ENCODE measurements around the gene ATAT1. TPM values are rescaled to one million over a fixed set of nuclear protein-coding genes. Genes with fewer than 3 reads are reported as not detected.

The ATAT1 gene
- total RNA-seq, 2 experiments from 2014 or later = 10.4 to 17.8 TPM

GRCh38 chr6:30603961-30604360, 22.7 kb upstream of the ATAT1 start:
- no peak overlapping the region for H3K4me3 ChIP-seq (ENCODE audit: low read depth, low read length, poor library complexity, severe bottlenecking)
- H3K36me3 ChIP-seq (ENCODE audit: insufficient read depth, low read length) = peaks cover 100% of the 10 kb centered on the region
- BruUV-seq (replicated peaks) = TSS peak; percentile 31
- ChIA-PET POLR2A (interaction anchor here (1.6 kb wide), 1 partner anchor 10 kb away, joined by 5 read pairs; no protein-coding TSS in a partner anchor), CTCF (ENCODE audit: unreplicated experiment) (no interaction called here)
- intact Hi-C loops (cut with micrococcal nuclease; ENCODE audit: unreplicated experiment) = no loop called here
- no peaks in the 10 kb centered on the region for H3K9me3 ChIP-seq (ENCODE audit: low read length)
- H3K79me2 ChIP-seq (ENCODE audit: insufficient read depth, low read depth, low read length) = peaks cover 5% of the 10 kb centered on the region; the same call in 1 of the 2 replicates
- no peak overlapping the region for H2AFZ ChIP-seq (ENCODE audit: low read length)
- H3K4me1 ChIP-seq (ENCODE audit: insufficient read depth, low read length, poor library complexity, severe bottlenecking) = no peaks in the 10 kb centered on the region
- H3K4me2 ChIP-seq (ENCODE audit: low read length) = no peak overlapping the region
- DNase-seq (ENCODE audit: low spot score) = no peak
- H4K20me1 ChIP-seq (ENCODE audit: insufficient read depth, low read length) = 0 out of 2 replicates have a peak, but pooled peaks cover 6% of the 10 kb centered on the region
- H3K27ac ChIP-seq (ENCODE audit: low read depth, low read length, poor library complexity, severe bottlenecking) = no peak overlapping the region
- no peaks in the 10 kb centered on the region for H3K9me2 ChIP-seq (ENCODE audit: insufficient read depth, low read length)
- no peak for TF ChIP-seq EZH2phosphoT487 (IDR thresholded peaks at IDR 0.05; ENCODE audit: borderline replicate concordance, low read depth, low read length)
- no peak for TF ChIP-seq CTCF (conservative IDR thresholded peaks at IDR 0.05; ENCODE audit: low read length)

- Histone ChIP-seq H3K36me3 (ENCODE audit: insufficient read depth, low read length) (peaks cover 93% of the 10 kb centered on the region), H3K4me1 (ENCODE audit: insufficient read depth, low read length, poor library complexity, severe bottlenecking) (peaks cover 27% of the 10 kb centered on the region), H4K20me1 (ENCODE audit: insufficient read depth, low read length) (peaks cover 36% of the 10 kb centered on the region; the same call in 1 of the 2 replicates), H2AFZ (ENCODE audit: low read length) (no peak overlapping the region), H3K9me2 (ENCODE audit: insufficient read depth, low read length) (no peaks in the 10 kb centered on the region), H3K27ac (ENCODE audit: low read depth, low read length, poor library complexity, severe bottlenecking) (no peak overlapping the region), H3K79me2 (ENCODE audit: insufficient read depth, low read depth, low read length) (peaks cover 40% of the 10 kb centered on the region; the same call in 1 of the 2 replicates), H3K4me2 (ENCODE audit: low read length) (no peak overlapping the region), H3K9me3 (ENCODE audit: low read length) (no peaks in the 10 kb centered on the region), H3K4me3 (ENCODE audit: low read depth, low read length, poor library complexity, severe bottlenecking) (no peak overlapping the region)
- no peak for DNase-seq (ENCODE audit: low spot score)
- CTCF ChIA-PET (ENCODE audit: unreplicated experiment) = no interaction called here
- intact Hi-C loops (cut with micrococcal nuclease; ENCODE audit: unreplicated experiment) = no loop called here
- BruUV-seq (replicated peaks) = no TSS peak
- POLR2A ChIA-PET = no interaction called here
- TF ChIP-seq EZH2phosphoT487 (IDR thresholded peaks at IDR 0.05; ENCODE audit: borderline replicate concordance, low read depth, low read length) = no peak
- no peak for TF ChIP-seq CTCF (conservative IDR thresholded peaks at IDR 0.05; ENCODE audit: low read length)
Observed at GRCh38 chr6:30610065-30610464, 16.6 kb upstream of the ATAT1 start.

- Histone ChIP-seq H3K4me3 (ENCODE audit: low read depth, low read length, poor library complexity, severe bottlenecking) (no peak overlapping the region), H3K4me1 (ENCODE audit: insufficient read depth, low read length, poor library complexity, severe bottlenecking) (peaks cover 27% of the 10 kb centered on the region), H3K27ac (ENCODE audit: low read depth, low read length, poor library complexity, severe bottlenecking) (no peak overlapping the region), H4K20me1 (ENCODE audit: insufficient read depth, low read length) (peaks cover 36% of the 10 kb centered on the region; the same call in 1 of the 2 replicates), H3K79me2 (ENCODE audit: insufficient read depth, low read depth, low read length) (peaks cover 52% of the 10 kb centered on the region), H2AFZ (ENCODE audit: low read length) (no peak overlapping the region), H3K4me2 (ENCODE audit: low read length) (peak overlapping the region; percentile 12; the same call in 1 of the 2 replicates), H3K9me3 (ENCODE audit: low read length) (no peaks in the 10 kb centered on the region), H3K9me2 (ENCODE audit: insufficient read depth, low read length) (no peaks in the 10 kb centered on the region), H3K36me3 (ENCODE audit: insufficient read depth, low read length) (peaks cover 89% of the 10 kb centered on the region)
- intact Hi-C loops (cut with micrococcal nuclease; ENCODE audit: unreplicated experiment) = no loop called here
- ChIA-PET POLR2A (interaction anchor here (1.2 to 3.6 kb wide), 2 partner anchors 12 to 19 kb away, joined by 3 to 38 read pairs; no protein-coding TSS in a partner anchor), CTCF (ENCODE audit: unreplicated experiment) (interaction anchor here (0.6 kb wide), 1 partner anchor 113 kb away, joined by 3 read pairs; no protein-coding TSS in a partner anchor)
- no TSS peak for BruUV-seq (replicated peaks)
- TF ChIP-seq EZH2phosphoT487 (IDR thresholded peaks at IDR 0.05; ENCODE audit: borderline replicate concordance, low read depth, low read length) (no peak), CTCF (conservative IDR thresholded peaks at IDR 0.05; ENCODE audit: low read length) (no peak)
- DNase-seq (ENCODE audit: low spot score) = no peak
Observed at GRCh38 chr6:30611150-30611855, 15.4 kb upstream of the ATAT1 start.

Measured in OCI-LY7 (cell line).